DND-41 (cell line): ENCODE measurements around the gene ANKRD28.

Source experiments
- ATAC-seq: fragments of 200-7000 bp; cut with Tn5 transposase; 3 replicates; pipeline ENCODE4 v1.9.1; 2021; ENCODE audit warnings: low read depth; ENCODE audit not compliant: insufficient read depth
- DNase-seq: peaks from one replicate; pipeline ENCODE4 v3.0.0-alpha.2; 2020
- H2AFZ ChIP-seq: 2 replicates; pipeline ENCODE4 v1.6.0; 2012; ENCODE audit warnings: low read depth, low read length
- H3K27ac ChIP-seq: 2 replicates; pipeline ENCODE4 v1.5.1; 2012; ENCODE audit warnings: low read length, inconsistent platforms
- H3K27me3 ChIP-seq: fragments of 200-600 bp; sonication (generic); 2 replicates; pipeline ENCODE4 v1.6.0; 2012; ENCODE audit warnings: low read length, mild to moderate bottlenecking, inconsistent platforms; ENCODE audit not compliant: insufficient read depth, poor library complexity
- H3K36me3 ChIP-seq: 2 replicates; pipeline ENCODE4 v1.5.1; 2012; ENCODE audit warnings: low read length, inconsistent platforms; ENCODE audit not compliant: insufficient read depth
- H3K4me1 ChIP-seq: 2 replicates; pipeline ENCODE4 v1.5.1; 2012; ENCODE audit warnings: mild to moderate bottlenecking, low read length; ENCODE audit not compliant: insufficient read depth
- H3K4me2 ChIP-seq: 2 replicates; pipeline ENCODE4 v1.6.0; 2012; ENCODE audit warnings: mild to moderate bottlenecking, moderate library complexity, low read length, inconsistent platforms; ENCODE audit not compliant: insufficient read depth
- H3K4me3 ChIP-seq, 2 experiments: fragments of 200-600 bp in 1 of 2; shearing (Covaris generic) in 1 of 2; 2 replicates each; pipeline ENCODE4 v1.5.1; 2012 to 2016; ENCODE audit warnings: inconsistent platforms in 2 of 2, low read length in 2 of 2, mild to moderate bottlenecking in 2 of 2, low read depth in 1 of 2, moderate library complexity in 1 of 2
- H3K79me2 ChIP-seq: 2 replicates; pipeline ENCODE4 v1.6.0; 2012; ENCODE audit warnings: low read length, inconsistent platforms; ENCODE audit not compliant: insufficient read depth
- H3K9ac ChIP-seq: 2 replicates; pipeline ENCODE4 v1.6.0; 2012; ENCODE audit warnings: low read depth, mild to moderate bottlenecking, inconsistent platforms, low read length, moderate library complexity
- H3K9me3 ChIP-seq: 2 replicates; pipeline ENCODE4 v1.5.1; 2012; ENCODE audit warnings: low read length, moderate library complexity, mild to moderate bottlenecking, inconsistent platforms; ENCODE audit not compliant: insufficient read depth, severe bottlenecking
- H4K20me1 ChIP-seq: 2 replicates; pipeline ENCODE4 v1.6.0; 2012; ENCODE audit warnings: low read length; ENCODE audit not compliant: insufficient read depth
- CTCF ChIP-seq: IDR thresholded peaks from 2 replicates; pipeline ENCODE4 v1.5.1; 2012; ENCODE audit warnings: borderline replicate concordance, low read length, moderate library complexity, mild to moderate bottlenecking; ENCODE audit not compliant: poor library complexity, severe bottlenecking; ENCODE audit errors: extremely low read depth
- EZH2 ChIP-seq: IDR thresholded peaks from 3 replicates; pipeline ENCODE4 v1.6.1; 2012; ENCODE audit warnings: borderline replicate concordance, low read depth, mild to moderate bottlenecking, moderate library complexity, low read length, inconsistent platforms; ENCODE audit not compliant: severe bottlenecking

Gene ANKRD28

GRCh38 chr3:15754047-15754446, 43.7 kb downstream of the ANKRD28 start:
- Histone ChIP-seq H3K4me1 (no peaks in the 10 kb centered on the region), H4K20me1 (peaks cover 13% of the 10 kb centered on the region; the same call in 1 of the 2 replicates), H3K9ac (no peak overlapping the region), H3K9me3 (peaks cover 4% of the 10 kb centered on the region), H3K36me3 (peaks cover 96% of the 10 kb centered on the region), H3K79me2 (peaks cover 85% of the 10 kb centered on the region), H3K27ac (no peak overlapping the region; the same call in 1 of the 2 replicates), H3K27me3 (no peaks in the 10 kb centered on the region), H3K4me2 (no peak overlapping the region), H2AFZ (no peak overlapping the region), H3K4me3 (no peak overlapping the region)
- DNase-seq (no peak), ATAC-seq (no peak)
- TF ChIP-seq CTCF (no peak), EZH2 (no peak)

- Histone ChIP-seq H4K20me1 (peaks cover 10% of the 10 kb centered on the region; the same call in 1 of the 2 replicates), H3K27ac (no peak overlapping the region), H3K79me2 (peaks cover 77% of the 10 kb centered on the region), H3K36me3 (peaks cover 95% of the 10 kb centered on the region), H3K4me2 (no peak overlapping the region), H3K9ac (no peak overlapping the region), H2AFZ (no peak overlapping the region), H3K9me3 (peaks cover 6% of the 10 kb centered on the region), H3K4me3 (no peak overlapping the region), H3K27me3 (no peaks in the 10 kb centered on the region), H3K4me1 (no peaks in the 10 kb centered on the region)
- ATAC-seq (no peak), DNase-seq (no peak)
- no peak for TF ChIP-seq CTCF
- TF ChIP-seq EZH2: no peak
Measured at GRCh38 chr3:15753056-15753710, 44.6 kb downstream of the ANKRD28 start.

GRCh38 chr3:15750879-15751278, 46.9 kb downstream of the ANKRD28 start:
- H3K4me2 ChIP-seq: no peak overlapping the region

More at GRCh38 chr3:15750879-15751278, 46.9 kb downstream of the ANKRD28 start:
- ATAC-seq: no peak
- peaks cover 4% of the 10 kb centered on the region; the same call in 1 of the 2 replicates for H4K20me1 ChIP-seq
- no peak for DNase-seq
- no peak overlapping the region for H3K9ac ChIP-seq
- H3K79me2 ChIP-seq: peaks cover 60% of the 10 kb centered on the region
- H3K9me3 ChIP-seq: peaks cover 6% of the 10 kb centered on the region
- no peak for TF ChIP-seq EZH2
- no peak for TF ChIP-seq CTCF
- no peaks in the 10 kb centered on the region for H3K27me3 ChIP-seq
- H3K36me3 ChIP-seq: peaks cover 93% of the 10 kb centered on the region
- no peaks in the 10 kb centered on the region for H3K4me1 ChIP-seq
- no peak overlapping the region for H3K4me3 ChIP-seq
- H3K27ac ChIP-seq: no peak overlapping the region
- no peak overlapping the region for H2AFZ ChIP-seq
